Activated T-helper 1 cell treated with anti-CD3 and anti-CD28 coated beads, Interleukin-12 subunit alpha, Interleukin-12 subunit beta, Interleukin-2, Interleukin-4 antibody, amounts not matched to agents 30 ng/mL and 10 ng/mL and 1 ng/mL, durations not matched to agents 14 hours and 24 hours and 36 hours (primary cell): Measurements from ENCODE around the gene CHST3. TPM values are rescaled to one million over a fixed set of nuclear protein-coding genes. Genes with fewer than 3 reads are reported as not detected.

ENCODE experiments used
- DNase-seq: peaks from one replicate; pipeline ENCODE4 v3.0.0; 2021; ENCODE audit warnings: low spot score
- H3K27ac Mint-ChIP-seq: one replicate; pipeline ENCODE4 v1.8.0; 2021; ENCODE audit warnings: mild to moderate bottlenecking, mixed read lengths
- H3K27me3 Mint-ChIP-seq: one replicate; pipeline ENCODE4 v1.8.0; 2022; ENCODE audit warnings: mild to moderate bottlenecking, moderate library complexity, mixed read lengths; ENCODE audit not compliant: insufficient read depth
- H3K36me3 Mint-ChIP-seq: one replicate; pipeline ENCODE4 v1.8.0; 2021; ENCODE audit warnings: low read depth, mixed read lengths
- H3K4me1 Mint-ChIP-seq: one replicate; pipeline ENCODE4 v1.8.0; 2021; ENCODE audit warnings: low read depth, mixed read lengths
- H3K4me3 Mint-ChIP-seq: one replicate; pipeline ENCODE4 v1.8.0; 2021; ENCODE audit warnings: mild to moderate bottlenecking, moderate library complexity, mixed read lengths
- H3K9me3 Mint-ChIP-seq: one replicate; pipeline ENCODE4 v1.8.0; 2021; ENCODE audit warnings: mixed read lengths
- intact Hi-C: fragments of 100-400 bp; cut with micrococcal nuclease; formaldehyde crosslinking; loops from one replicate; pipeline ENCODE4 v1.15.1; 2024
- total RNA-seq: library from RNA; stranded (reverse); gene quantifications from 2 replicates; pipeline ENCODE4 v1.2.3, GENCODE V29; 2022

The CHST3 gene
- total RNA-seq, 1 donor from 2014 or later, result 0.16 TPM

- Mint-ChIP-seq H3K36me3 (peaks cover 36% of the 10 kb centered on the region), H3K4me1 (no peaks in the 10 kb centered on the region), H3K9me3 (no peaks in the 10 kb centered on the region), H3K27me3 (peaks cover 1% of the 10 kb centered on the region), H3K4me3 (no peak overlapping the region), H3K27ac (no peak overlapping the region)
- DNase-seq, result no peak
- intact Hi-C loops, result no loop called here
Observed at GRCh38 chr10:72061930-72062329, 97.7 kb downstream of the CHST3 start.

GRCh38 chr10:72062382-72062781 lies 98.2 kb downstream of the CHST3 start:
- H3K36me3 Mint-ChIP-seq, result peaks cover 39% of the 10 kb centered on the region
- no peaks in the 10 kb centered on the region for H3K9me3 Mint-ChIP-seq
- no peak overlapping the region for H3K27ac Mint-ChIP-seq
- no peaks in the 10 kb centered on the region for H3K4me1 Mint-ChIP-seq
- intact Hi-C loops, result no loop called here
- H3K27me3 Mint-ChIP-seq, result peaks cover 1% of the 10 kb centered on the region
- no peak overlapping the region for H3K4me3 Mint-ChIP-seq
- no peak for DNase-seq

Other genes starting within 250 kb of the CHST3 start
- 0.18 and 0.32 TPM in 2 replicates for gene C10orf105, start 244.6 kb upstream of the CHST3 start, total RNA-seq
- gene VSIR, start 190.9 kb upstream of the CHST3 start, total RNA-seq, result 114 and 115 TPM in 2 replicates
- 117 and 122 TPM in 2 replicates for gene PSAP, start 113.1 kb upstream of the CHST3 start, total RNA-seq
- gene SPOCK2, start 124.2 kb downstream of the CHST3 start, total RNA-seq, result 139 and 142 TPM in 2 replicates